ENCODE data around the gene CGA. TPM values are rescaled to one million over a fixed set of nuclear protein-coding genes. Genes with fewer than 3 reads are reported as not detected.
A peak's percentile ranks its signal among the peaks of the same experiment; 100 is the strongest.

Gene CGA
- total and polyA plus RNA-seq, 2 donors (not counting 1 experiment from before 2014, with no cell fraction given), result not detected

GRCh38 chr6:87115402-87116135 is 20.7 kb upstream of the CGA start:
- Histone ChIP-seq H3K27ac (ENCODE audit: low read length in 2 of 2) (no peak overlapping the region), H3K9me3 (ENCODE audit: control extremely low read depth in 1 of 3, control insufficient read depth in 2 of 3, insufficient read depth in 1 of 3, low read length in 2 of 3) (no peaks in the 10 kb centered on the region), H4K20me1 (ENCODE audit: control insufficient read depth, insufficient read depth, low read length, poor library complexity, severe bottlenecking) (no peaks in the 10 kb centered on the region), H3K4me3 (ENCODE audit: control extremely low read depth in 1 of 5, extremely low read depth in 1 of 5, insufficient read depth in 1 of 5, low read depth in 2 of 5, low read length in 4 of 5) (no peak overlapping the region), H3K9ac (ENCODE audit: low read length) (no peak overlapping the region), H2AFZ (ENCODE audit: insufficient read depth, low read depth, low read length, poor library complexity, severe bottlenecking) (peak overlapping the region; percentile 41), H3K4me1 (ENCODE audit: control insufficient read depth in 2 of 2, insufficient read depth in 2 of 2, low read length in 2 of 2) (no peaks in the 10 kb centered on the region), H3K4me2 (replicated peaks; ENCODE audit: low read depth, low read length, poor library complexity, severe bottlenecking) (no peak overlapping the region), H3K79me2 (ENCODE audit: control insufficient read depth, insufficient read depth, low read length) (no peaks in the 10 kb centered on the region), H3K27me3 (replicated peaks in 1 of 4; ENCODE audit: control extremely low read depth in 1 of 4, control insufficient read depth in 3 of 4, insufficient read depth in 4 of 4, low read length in 3 of 4) (no peaks in the 10 kb centered on the region), H3K36me3 (replicated peaks in 1 of 2; ENCODE audit: control extremely low read depth in 1 of 2, control insufficient read depth in 1 of 2, extremely low read depth in 1 of 2, insufficient read depth in 2 of 2, low read length in 1 of 2) (no peaks in the 10 kb centered on the region)
- ATAC-seq (ENCODE audit: low read depth), result no peak
- no peaks in the 10 kb centered on the region for H3K27me3 Mint-ChIP-seq
- TF ChIP-seq EZH2 (IDR thresholded peaks at IDR 0.05; ENCODE audit: borderline replicate concordance, insufficient read depth, low read depth, low read length, poor library complexity, severe bottlenecking) (no peak), CTCF (IDR thresholded peaks at IDR 0.05) (no peak)
- intact Hi-C loops (cut with micrococcal nuclease), result no loop called here
- WGBS (ENCODE audit: insufficient coverage), result 100% methylated on average over 1 of the region's 2 CpGs
- H3K27ac Mint-ChIP-seq, result no peak overlapping the region
- no peak for DNase-seq
- no peaks in the 10 kb centered on the region for H3K9me3 Mint-ChIP-seq (ENCODE audit: insufficient read depth)
- ChIA-PET POLR2A (no interaction called here), CTCF (interaction anchor here (0.8 kb wide), 1 partner anchor 37 kb away, joined by 4 read pairs; no protein-coding TSS in a partner anchor)
- H3K4me1 Mint-ChIP-seq, result peaks cover 21% of the 10 kb centered on the region
- H3K4me3 Mint-ChIP-seq, result no peak overlapping the region

GRCh38 chr6:87110636-87111035 is 15.7 kb upstream of the CGA start:
- no peaks in the 10 kb centered on the region for H3K9me3 ChIP-seq (ENCODE audit: control extremely low read depth in 1 of 3, control insufficient read depth in 2 of 3, insufficient read depth in 1 of 3, low read length in 2 of 3)
- H2AFZ ChIP-seq (ENCODE audit: insufficient read depth, low read depth, low read length, poor library complexity, severe bottlenecking), result no peak overlapping the region
- no peaks in the 10 kb centered on the region for H3K9me3 Mint-ChIP-seq (ENCODE audit: insufficient read depth)
- 100% methylated on average over 1 of the region's 1 CpG for WGBS (ENCODE audit: insufficient coverage)
- H3K27ac ChIP-seq (ENCODE audit: low read length in 2 of 2), result no peak overlapping the region
- intact Hi-C loops (cut with micrococcal nuclease), result no loop called here
- no peak overlapping the region for H3K27ac Mint-ChIP-seq
- ChIA-PET POLR2A (no interaction called here), CTCF (no interaction called here)
- no peaks in the 10 kb centered on the region for H3K27me3 Mint-ChIP-seq
- H3K79me2 ChIP-seq (ENCODE audit: control insufficient read depth, insufficient read depth, low read length), result no peaks in the 10 kb centered on the region
- no peak overlapping the region for H3K4me3 Mint-ChIP-seq
- no peaks in the 10 kb centered on the region for H3K4me1 ChIP-seq (ENCODE audit: control insufficient read depth in 2 of 2, insufficient read depth in 2 of 2, low read length in 2 of 2)
- no peak for TF ChIP-seq CTCF (IDR thresholded peaks at IDR 0.05)
- TF ChIP-seq EZH2 (IDR thresholded peaks at IDR 0.05; ENCODE audit: borderline replicate concordance, insufficient read depth, low read depth, low read length, poor library complexity, severe bottlenecking), result no peak
- H3K9ac ChIP-seq (ENCODE audit: low read length), result no peak overlapping the region
- no peak overlapping the region for H3K4me2 ChIP-seq (replicated peaks; ENCODE audit: low read depth, low read length, poor library complexity, severe bottlenecking)
- H3K36me3 ChIP-seq (replicated peaks in 1 of 2; ENCODE audit: control extremely low read depth in 1 of 2, control insufficient read depth in 1 of 2, extremely low read depth in 1 of 2, insufficient read depth in 2 of 2, low read length in 1 of 2), result no peaks in the 10 kb centered on the region
- DNase-seq, result no peak
- no peaks in the 10 kb centered on the region for H3K27me3 ChIP-seq (replicated peaks in 1 of 4; ENCODE audit: control extremely low read depth in 1 of 4, control insufficient read depth in 3 of 4, insufficient read depth in 4 of 4, low read length in 3 of 4)
- no peaks in the 10 kb centered on the region for H4K20me1 ChIP-seq (ENCODE audit: control insufficient read depth, insufficient read depth, low read length, poor library complexity, severe bottlenecking)
- peaks cover 8% of the 10 kb centered on the region for H3K4me1 Mint-ChIP-seq
- no peak for ATAC-seq (ENCODE audit: low read depth)
- H3K4me3 ChIP-seq (ENCODE audit: control extremely low read depth in 1 of 5, extremely low read depth in 1 of 5, insufficient read depth in 1 of 5, low read depth in 2 of 5, low read length in 4 of 5), result no peak overlapping the region
